NCI-H2029 treated with DMSO at 0.1 percent for 48 hours (cell line): ENCODE data around the gene TEX29.

Source experiments
- DNase-seq: peaks from one replicate; lab custom pipeline; 2025; lab: John Stamatoyannopoulos, UW

TEX29 gene

DNA sequence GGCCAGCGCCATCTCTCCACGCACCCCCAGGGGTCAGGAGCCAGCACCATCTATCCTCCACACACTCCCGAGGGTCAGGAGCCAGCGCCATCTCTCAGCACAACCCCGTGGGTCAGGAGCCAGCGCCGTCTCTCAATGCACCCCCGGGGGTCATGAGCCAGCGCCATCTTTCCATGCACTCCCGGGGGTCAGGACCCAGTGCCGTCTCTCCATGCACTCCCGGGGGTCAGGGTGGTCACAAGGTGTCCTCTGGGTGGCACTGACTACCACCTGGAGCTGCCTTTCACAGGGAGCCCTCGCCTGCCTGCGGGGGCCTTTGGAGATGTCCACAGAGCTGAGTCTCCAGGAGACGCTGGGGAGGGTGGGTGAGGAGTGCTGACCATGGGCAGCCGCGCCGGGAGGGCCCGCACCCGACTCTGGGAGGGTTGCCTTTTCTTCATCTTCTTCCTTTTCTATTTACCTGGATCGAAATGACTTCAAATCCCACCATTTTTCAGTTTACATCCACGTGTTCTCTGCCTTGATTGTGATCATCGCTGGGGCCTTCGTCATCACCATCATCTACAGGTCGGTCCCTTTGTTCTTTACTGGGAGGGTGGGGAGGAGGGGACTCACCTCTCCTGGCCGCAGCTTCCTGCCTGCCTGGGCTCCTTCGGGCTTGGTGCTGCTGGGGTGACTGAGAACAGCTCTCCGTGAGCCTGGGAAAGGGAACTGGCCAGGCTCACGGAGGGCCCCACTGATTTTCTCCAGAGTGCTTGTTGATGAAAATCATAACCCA, 19.1 kb downstream of the TEX29 start:
- no peak for DNase-seq

DNA sequence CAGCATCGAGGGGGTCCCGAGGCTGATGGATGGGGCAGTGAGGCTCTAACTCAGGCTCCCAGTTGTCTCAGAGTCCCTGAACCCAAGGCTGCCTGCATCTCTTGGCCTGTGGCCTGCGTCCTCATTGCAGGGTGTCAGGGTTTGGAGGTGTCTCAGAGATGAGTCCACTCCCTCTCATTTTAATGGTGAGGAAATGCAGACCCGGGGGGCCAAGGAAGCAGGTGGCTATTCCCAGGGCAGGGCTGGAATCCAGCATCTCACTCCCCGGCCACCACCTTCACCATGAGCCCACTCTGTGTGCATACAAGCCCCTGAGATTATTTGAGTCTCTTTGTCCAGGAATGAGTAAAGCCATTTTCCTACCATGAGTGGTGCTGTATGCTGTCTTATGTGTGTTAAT, 21.4 kb downstream of the TEX29 start:
- DNase-seq = no peak

DNA sequence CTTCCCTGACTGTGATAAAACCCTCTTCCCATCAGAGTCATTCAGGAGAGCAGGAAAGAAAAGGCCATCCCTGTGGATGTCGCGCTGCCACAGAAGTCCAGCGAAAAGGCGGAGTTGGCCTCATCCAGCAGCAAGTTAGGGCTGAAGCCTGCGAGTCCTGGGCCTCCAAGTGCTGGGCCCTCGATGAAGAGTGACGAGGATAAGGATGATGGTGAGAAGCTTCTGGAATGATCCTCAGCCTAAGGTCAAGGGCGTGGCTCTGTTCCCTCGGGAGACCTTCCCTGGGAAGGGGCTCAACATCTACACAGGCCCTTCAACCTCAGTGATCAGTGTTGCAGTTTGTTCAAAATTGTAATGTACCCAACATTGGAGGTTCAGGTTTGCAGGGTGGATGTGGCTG, 22.3 kb downstream of the TEX29 start:
- no peak for DNase-seq

DNA sequence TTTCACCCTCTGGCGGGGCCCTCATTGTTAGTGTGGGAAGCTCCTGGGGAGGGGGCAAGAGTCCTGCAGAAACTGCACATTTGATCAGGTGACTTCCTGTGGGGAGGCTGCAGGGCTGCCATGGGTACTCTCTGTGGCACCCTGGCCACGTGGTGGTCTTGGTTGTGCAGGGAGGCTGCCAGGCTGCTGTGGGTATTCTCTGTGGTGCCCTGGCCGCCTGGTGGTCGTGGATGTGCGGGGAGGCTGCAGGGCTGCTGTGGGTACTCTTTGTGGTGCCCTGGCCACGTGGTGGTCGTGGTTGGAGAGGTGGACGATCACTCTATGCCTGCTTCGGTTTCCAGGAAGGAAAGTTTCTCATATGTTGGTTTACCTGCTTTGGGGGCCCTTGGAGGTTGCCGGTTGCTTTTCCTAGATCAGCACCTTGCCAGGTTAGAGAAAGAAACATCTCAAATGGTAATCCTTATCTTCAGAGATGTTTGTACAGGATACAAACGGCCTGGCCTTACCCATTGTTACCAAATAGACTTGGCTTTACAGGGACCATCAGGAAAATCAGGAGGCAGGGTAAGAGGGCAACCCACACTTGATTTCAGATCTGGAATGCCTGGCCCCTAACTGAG, 22.9 kb downstream of the TEX29 start:
- no peak for DNase-seq

DNA sequence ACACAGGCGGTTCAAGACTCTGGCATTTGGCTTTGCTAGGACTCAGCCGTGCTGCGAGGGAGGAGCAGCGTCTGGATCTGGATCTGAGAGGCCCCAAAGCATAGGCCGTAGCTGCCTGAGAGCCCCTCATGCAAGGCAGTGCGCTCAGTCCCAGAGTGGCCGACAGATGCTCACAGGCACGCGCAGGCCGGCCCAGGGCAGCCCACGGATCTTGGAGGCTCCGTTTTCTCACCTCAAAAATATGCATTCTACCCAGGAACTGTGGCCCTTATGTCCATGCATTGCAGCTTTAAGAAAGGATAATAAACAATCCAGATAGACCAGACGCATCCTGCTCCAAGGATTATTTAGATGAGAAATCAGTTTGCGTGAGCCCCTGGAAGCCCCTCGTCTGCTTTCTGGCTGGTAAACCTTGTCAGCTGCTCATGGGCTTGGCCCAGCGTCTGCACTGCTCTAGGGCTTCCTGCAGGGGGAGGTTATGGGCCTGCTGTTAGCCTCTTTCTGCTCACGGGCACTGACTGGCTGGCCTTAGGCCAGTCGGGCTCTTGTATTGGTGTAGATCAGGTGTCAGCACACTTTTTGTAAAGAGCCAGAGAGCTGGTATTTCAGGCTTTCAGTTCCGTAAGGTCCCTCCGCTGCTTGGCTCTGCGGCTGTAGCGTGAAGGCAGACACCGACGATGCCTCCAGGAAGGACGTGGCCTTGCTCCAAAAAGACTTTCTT, 24.2 kb downstream of the TEX29 start:
- peak; percentile 99 for DNase-seq

DNA sequence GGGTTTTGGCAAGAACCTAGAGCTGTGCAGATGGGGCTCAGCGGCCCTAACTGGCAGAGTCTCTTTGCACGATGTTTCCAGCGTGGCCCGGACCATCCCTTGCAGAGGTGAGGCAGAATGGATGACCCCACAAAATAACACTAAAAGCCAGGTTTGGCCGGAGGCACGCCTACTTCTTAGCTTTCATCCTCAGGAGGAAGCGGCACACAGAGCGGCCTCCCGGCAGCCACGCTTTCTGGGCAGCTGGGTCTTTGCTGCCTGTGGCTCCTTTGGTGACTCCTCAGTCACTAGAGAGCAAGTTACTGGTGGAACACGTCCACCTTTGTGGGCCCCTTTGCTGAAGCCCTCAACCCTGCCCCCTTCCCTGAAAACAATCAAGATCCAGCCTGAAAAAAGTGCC, 25.2 kb downstream of the TEX29 start:
- DNase-seq = no peak

DNA sequence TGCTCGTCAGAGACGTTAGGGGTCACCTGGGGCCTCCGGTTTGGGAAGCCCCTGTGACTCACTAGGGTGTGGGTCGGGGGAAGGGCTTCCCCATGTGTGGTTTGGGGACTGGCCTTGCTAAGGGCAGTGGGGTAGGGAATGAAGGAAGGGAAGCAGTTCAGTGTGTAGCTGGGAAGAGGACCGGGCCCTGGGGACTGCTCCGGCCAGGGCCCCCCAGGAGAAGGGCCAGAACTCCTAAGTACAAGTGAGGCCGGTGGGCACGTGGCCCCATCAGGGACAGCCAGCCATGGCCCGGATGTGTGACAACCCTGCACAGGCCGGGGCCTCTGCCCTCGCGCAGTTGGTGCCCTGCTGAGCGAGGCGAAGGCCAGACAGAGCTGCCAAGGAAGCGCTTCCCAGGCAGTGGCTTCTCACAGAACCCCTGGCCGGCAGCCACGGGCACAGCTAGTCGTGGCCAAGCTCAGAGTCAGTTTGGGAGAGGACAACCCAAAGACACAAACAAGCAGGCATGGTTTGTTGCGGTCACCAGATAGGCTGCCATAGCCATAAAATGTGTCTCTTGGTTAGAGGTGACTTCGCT, 25.7 kb downstream of the TEX29 start:
- DNase-seq = no peak

DNA sequence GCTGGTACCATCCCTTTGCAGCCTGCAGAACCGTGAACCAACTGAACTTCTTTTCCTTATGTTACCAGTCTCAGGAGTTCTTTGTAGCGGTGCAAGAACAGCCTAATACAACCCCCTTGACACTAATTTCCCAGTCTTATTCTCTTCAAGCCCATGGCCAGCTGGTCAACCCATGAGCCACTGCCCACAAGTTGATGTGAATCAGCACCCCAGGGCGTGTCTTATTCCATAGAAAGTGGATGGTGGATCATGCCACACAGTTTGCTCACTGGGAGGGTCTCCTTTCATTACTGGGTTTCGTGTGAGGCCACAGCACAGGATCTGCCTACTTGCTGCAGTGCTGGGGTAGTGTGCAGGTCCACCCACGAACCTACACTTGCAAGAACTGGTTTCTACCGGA, 27.0 kb downstream of the TEX29 start:
- no peak for DNase-seq

DNA sequence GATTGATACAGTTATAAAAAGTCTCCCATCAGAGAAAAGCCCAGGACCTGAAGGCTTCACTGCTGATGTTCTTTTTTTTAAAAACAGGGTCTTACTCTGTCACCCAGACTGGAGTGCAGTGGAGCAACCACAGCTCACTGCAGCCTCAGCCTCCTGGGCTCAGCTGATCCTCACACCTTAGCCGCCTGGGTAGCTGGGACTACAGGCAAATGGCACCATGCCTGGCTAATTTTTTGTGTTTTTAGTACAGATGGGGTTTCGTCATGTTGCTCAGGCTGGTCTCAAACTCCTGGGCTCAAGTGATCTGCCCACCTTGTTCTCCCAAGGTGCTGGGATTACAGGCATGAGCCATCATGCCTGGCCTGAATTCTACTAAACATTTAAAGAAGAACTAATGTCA, 33.1 kb downstream of the TEX29 start:
- DNase-seq = no peak

DNA sequence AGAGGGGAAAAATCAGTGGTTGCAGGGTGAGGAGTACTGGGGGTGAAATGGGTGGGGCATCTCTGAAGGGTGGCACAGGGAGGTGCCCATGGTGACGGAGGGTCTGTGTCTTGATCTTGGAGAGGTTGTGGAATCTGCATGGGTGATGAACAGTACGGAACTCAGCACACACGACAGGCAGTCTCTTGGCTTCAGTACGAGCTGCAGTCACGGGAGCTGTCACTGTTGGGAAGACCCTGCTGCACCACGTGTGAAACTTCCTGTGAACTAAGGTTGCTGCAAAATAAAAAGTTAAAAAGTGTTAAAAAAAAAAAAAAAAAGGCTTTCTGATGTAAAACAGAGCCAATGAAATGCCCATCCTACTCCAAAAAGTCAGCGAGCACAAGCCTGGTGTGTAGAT, 34.3 kb downstream of the TEX29 start:
- DNase-seq = no peak

DNA sequence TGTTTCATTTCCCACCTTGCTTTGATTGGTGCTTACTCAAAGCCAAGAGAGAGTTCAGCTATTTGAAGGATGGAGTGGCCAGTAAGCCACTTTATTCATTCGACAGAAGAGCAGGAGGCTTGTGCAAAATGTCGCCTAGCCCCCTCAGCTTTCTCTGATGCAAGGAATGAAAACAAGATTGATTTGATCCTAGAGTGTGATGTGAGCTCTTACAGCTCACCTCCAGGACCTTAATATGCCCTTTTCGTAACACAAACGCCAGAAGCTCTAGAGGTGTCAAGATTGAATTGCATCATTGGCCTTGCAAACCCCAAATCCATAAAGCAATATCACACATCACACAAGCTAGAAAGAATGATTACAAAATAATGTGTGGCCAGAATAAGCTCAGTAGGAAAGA, 36.4 kb downstream of the TEX29 start:
- DNase-seq = no peak

DNA sequence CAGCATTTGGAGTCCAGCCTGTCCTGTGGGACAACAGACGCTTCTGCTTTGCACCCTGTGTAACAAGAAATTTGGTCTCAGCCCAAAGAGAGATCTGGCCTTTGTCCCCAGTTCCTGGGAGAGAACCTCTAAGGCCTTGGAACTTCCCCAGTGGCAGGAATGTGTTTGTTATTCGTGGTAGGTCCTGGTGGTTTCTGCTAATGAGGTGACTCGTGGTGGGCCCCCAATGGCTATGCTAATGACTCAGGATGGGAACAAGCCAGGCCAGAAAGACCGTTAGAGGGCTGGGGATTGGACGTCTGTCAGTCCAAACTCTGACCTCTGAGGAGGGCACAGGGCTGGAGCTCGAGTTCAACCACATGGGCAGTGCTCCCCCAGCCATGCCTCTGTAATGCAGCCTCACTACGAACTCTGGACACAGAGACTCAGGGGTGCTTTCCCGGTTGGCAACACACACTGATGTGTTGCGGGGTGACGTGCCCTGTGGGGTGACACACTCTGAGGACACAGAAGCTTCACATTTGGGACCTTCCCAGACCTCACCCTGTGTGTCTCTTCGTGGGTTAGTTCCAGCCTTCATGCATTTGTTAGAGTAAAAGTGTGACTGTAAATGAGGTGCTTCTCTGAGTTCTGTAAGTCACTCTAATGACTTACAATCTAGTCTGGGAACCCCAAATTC, 38.9 kb downstream of the TEX29 start:
- DNase-seq = no peak

DNA sequence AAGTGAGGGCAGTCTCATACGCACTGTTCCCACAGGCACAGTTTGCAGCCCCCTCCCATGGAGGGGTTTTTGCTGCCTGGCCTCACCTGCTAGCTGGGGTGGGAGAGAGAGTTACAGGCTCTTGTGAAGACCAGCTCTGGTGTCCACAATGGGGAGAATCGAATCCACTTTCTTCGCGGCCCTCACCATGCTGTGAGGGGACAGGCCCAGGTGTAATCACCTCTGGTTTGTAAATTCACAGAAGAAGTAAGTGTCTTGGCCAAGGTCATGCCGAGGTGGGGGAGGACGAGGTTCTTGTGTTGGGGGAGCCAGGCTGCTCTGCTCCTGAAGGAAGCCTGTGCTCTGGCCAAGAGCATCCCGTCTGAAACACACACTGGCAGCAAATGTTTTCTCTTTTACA, 39.5 kb downstream of the TEX29 start:
- DNase-seq = no peak

DNA sequence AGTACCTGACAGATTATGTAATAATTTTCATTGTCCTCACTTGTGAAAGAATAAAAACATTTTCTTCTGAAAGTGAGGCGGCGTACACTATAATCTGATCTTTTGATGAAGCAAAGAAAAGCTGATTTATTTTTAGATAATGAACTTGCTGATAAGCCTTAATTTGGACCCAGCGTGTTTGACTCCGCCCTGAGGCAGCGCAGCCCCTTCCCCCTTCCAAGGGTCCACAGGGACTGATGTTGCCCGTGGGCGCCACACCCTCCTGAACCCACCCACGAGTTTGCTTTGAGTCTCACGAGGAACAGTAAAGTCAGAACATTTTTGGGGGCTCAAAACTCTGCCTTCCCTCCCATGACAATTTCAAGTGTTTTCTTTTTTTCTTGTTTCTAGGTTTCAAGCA, 40.0 kb downstream of the TEX29 start:
- DNase-seq = no peak

DNA sequence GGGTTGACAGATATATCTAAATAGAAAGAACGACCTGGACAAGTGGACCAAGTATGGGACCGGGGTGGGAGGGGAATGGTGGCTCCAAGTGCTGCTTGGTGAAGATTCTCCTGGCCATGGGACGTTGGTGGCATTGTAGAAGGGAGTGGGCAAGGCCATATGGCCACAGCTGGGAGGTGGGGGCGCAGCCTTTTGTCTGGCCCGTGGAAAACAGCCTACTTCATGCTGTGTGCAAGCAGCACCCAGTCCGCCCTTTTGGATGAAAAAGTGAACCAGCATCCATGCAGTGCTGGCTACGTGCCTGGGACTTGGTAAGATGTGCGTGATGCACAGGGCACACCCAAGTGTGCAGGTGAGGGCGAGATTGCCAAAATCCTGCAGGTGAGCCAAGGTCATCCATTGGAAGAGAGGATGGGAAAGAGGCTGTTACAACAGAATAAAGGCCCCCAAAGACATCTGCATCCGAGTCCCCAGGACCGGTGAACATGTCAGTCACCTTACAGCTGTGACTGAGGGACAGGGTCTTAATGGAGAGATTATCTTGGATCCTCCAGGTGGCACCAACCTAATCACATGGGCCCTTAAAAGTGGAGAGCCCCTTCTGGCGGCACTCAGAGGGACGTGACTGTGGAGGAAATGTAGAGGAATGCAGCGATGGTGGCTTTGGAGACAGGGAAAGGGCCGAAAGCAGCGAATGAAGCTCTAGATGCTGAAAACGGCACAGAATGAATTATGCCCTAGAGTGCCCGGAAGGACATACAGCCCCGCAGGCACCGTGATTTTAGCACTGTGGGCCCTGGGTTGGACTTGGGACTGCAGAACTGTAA, 40.8 kb downstream of the TEX29 start:
- no peak for DNase-seq

DNA sequence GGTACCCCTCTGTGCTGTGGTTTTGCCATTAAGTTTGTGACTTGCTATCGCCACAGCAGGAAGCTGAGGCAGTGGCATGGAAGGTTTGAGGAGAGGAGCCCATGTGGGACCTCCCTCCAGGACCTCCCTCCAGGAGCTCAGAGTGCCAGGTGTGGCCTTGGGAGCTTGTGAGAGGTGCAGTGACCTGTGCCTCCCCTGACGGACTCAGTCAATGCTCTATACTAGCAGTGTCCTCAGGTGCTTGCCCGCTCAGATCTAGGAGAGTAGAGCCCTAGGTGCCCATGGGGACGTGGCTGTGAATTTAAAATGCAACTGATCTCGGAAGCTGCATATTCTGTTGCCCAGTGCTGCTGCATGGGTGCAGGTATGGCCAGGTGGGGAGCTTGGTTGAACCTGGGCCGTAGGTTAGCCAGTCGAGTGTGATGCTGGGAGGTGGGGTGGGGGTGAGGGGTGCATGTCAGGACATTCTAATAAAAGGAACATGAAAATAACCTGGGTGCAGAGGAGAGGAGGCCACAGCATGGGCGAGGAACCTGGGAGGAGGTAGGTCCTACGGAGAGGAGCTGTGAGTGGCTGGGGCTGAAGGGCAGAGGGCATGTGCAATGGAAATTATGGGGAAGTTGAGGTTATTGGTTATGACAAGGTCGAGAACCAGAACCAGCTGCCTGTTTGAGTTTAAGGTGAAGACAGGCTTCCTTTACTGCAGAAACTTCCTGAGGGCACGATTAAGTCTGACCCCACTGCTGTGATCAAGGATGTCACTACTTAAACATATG, 41.6 kb downstream of the TEX29 start:
- no peak for DNase-seq

DNA sequence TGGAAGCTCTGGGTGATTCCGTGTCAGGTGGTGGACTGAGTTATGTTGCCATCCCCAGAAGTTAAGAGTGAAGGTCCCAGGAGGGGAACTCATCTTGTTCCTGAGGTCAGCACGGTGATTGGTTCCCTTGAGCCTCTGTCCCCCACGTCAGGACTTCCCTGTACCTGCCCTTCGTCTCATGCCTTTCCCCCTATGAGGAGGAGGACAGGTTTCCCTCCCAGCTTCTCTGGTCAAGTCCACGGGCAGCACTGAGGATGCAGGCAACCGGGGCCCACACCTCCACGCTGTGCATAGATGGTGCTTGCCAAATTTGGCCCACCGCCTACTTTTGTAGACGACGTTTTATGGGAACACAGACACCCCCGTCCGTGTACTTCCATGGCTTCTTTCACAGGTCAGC, 42.7 kb downstream of the TEX29 start:
- no peak for DNase-seq

DNA sequence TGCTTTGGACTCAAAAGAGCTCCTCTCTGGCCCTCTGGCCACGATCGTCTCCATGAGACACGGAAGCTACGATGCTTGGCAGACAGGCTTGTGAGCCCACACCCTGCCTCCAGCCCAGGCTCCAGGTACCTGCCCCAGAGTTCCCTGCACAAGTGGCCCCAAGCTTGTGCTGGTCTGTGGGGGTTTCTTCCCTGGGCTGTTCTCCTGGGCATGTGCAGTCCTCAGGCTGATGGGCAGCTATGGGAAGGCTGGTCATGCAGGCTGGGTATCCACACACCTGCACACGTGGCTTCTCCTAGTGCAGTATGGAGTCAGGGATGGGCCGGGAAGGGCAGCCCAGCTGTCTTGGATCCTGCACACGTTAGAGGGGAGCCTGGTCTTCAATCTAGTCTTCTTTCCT, 43.1 kb downstream of the TEX29 start:
- no peak for DNase-seq

DNA sequence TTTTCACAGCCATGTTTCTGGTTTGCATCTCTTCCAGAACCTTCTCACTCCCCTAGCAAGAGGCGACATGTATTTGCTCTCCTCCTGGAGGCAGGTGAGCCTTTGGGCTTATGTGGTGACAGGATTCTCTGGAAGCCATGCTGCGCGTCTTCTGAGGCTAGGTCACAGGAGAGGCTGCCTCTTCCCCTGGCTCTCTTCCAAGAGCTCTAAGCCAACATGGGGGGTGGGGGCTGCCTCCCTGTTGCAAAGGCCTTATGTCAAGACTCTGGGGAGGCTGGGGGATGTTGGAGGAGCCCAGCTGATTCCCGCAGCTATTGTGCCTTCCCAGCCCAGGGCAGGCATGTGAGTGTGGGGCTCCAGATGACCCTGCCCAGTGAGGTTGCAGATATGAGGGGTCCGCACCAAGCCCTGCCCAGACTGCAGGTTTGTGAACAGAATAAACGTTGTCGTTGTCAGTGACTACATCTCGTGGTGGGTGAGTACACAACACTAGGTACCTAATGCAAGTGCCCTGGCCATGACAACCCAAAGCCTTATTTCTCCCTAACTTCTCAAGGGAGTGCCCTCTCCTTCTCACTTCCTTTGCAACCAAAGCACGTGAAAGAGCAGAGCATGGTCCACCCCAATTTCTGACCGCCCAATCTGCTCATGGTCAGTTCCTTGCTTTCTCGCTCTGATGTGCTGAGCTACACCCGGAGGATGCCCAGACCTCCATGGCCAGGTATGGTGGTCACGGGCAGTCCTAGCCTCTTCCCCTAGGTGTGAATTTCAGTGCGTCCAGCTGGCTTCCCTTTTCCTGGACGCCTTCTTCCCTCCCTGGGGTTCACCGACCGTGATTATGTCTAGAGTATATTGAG, 44.9 kb downstream of the TEX29 start:
- DNase-seq = no peak

DNA sequence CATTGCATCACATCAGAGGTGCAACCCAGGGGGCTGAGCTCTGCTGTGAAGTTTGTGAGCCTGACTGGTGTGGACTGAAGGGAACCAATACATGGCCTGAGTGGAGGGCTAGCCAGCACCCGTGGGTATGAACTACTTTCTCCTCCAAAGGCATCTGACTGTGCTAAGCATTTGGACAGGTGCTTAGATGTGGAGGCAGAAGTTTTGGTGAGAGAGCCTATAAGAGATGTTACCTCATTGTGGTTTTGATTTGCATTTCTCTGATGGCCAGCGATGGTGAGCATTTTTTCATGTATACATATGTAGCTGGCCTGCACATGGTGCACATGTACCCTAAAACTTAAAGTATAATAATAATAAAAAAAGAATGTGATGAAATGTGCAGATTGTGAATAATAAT, 46.9 kb downstream of the TEX29 start:
- no peak for DNase-seq
